ENCODE data around the gene SLC9A4.

The SLC9A4 gene, protein sequence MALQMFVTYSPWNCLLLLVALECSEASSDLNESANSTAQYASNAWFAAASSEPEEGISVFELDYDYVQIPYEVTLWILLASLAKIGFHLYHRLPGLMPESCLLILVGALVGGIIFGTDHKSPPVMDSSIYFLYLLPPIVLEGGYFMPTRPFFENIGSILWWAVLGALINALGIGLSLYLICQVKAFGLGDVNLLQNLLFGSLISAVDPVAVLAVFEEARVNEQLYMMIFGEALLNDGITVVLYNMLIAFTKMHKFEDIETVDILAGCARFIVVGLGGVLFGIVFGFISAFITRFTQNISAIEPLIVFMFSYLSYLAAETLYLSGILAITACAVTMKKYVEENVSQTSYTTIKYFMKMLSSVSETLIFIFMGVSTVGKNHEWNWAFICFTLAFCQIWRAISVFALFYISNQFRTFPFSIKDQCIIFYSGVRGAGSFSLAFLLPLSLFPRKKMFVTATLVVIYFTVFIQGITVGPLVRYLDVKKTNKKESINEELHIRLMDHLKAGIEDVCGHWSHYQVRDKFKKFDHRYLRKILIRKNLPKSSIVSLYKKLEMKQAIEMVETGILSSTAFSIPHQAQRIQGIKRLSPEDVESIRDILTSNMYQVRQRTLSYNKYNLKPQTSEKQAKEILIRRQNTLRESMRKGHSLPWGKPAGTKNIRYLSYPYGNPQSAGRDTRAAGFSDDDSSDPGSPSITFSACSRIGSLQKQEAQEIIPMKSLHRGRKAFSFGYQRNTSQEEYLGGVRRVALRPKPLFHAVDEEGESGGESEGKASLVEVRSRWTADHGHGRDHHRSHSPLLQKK

DNA sequence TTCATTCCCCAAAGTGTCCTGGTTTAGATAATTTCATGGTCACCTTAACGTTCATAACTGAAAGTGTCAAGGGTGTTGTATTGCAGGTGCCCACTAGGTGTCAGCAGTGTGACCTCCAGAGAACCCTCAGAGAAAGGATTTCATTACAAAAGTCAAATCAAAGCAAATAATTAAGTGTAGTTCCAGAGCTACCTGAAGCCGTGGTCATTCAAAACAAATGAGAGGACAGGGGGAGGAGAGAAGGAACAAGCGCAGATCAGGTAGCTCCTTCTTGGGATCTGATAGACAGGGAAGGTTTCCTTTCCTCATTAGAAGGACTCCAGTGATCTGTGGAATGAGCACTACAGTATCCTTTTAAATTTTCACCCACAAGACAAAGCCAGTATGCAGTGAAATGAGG, at the start of gene SLC9A4:
TSS of gene SLC9A4 (plus strand) at position 207 of the 400 bp plus-strand sequence. CDS start 534 bp downstream, outside the sequence.
- DNase-seq: peak; percentile 64

DNA sequence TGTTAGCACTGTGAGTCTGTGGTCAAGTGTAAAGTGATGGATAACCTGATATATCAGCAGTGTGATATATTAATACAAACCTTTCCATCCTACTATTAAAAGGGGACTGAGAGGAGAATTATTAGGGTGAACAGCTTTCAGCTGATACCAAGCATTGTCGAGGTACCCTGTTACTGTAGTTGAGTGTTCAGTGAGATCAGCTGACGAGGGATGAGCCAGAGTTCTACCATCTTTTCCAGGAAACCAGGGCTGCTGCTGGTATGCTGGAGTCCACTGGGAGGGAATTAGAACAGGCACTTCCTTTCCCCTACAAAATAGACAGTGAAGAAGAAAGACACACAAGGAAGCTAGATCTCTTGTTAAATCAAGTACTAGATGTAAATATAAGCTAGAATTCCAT, 49.7 kb upstream of the SLC9A4 start:
- DNase-seq: no peak

DNA sequence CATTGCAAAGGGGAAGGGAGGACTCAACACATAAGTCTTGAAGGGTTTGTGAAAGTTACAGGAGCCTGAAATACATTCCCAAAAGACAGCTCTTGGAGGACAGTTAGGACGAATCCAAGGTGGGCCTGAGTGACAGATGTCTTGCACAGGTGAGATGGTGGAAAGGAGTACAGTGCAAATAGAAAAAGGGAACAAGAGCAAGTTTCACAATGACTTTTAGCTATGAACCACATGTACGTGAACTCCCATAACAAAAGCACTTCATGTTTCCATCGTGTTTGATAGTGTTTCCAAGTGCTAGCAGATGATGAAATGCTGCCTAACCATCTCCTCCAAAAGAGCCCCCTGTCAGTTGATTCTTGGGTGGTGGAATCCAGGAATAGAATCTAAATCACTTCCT, 48.3 kb upstream of the SLC9A4 start:
- DNase-seq: no peak

DNA sequence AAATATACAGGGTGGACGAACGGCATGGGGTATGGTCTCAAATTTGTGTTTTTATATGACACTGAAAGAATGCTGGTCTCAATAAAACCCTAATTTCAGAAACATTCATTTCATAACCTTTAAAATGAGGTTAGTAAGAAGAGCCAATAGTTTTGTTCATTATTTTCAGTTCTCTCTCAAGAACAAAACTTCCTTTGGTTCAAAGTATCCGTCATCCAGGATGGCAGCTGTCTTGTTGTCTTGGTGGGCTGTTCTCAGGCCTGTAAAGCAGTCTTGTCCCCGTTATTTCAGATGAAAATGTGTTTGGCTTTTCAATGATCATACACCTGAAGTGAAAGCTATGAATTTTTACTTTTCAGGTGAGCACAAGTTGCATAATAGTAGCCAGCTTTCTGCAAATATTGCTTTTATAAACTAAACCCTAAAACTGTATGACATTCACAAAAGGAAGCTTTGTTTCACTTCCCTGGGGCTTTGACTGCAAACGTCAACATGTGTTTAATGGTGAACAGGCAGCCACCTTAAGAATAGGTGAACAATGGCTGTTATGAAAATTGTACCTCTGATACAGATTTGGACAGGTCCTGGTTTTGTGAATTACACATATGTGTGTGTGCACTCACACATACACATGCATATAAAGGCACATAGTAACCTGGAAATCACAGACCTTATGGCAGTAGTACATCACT, 47.4 kb upstream of the SLC9A4 start:
- DNase-seq: no peak

DNA sequence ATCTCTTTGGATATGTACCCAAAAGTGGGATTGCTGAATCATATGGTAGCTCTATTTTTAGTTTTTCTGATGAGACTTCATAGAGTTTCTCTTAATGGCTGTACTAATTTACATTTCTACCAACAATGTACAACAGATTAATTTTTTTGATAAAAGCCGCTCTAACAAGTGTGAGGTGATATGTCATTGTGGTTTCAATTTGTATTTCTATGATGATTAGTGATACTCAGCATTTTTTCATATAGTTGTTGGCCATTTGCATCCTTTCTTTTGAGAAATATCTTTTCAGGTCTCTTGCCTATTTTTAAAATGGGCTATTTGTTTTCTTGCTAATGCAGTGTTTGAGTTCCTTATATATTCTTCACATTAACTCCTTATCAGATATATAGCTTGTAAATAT, 45.8 kb upstream of the SLC9A4 start:
- no peak for DNase-seq

DNA sequence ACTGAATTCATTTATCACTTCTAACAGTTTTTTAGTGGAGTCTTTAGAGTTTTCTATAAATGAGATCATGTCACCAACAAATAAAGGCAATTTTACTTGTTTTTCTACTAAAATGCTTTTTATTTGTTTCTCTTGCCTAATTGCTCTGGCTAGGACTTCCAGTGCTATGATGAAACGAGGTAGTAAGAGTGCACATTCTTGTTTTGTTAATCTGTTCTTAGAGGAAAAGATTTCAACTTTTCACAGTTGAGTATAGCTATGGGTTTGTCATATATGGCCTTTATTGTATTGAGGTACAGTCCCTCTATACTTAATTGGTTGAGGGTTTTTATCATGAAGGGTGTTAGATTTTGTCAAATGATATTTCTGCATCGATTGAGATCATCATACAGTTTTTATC, 44.5 kb upstream of the SLC9A4 start:
- DNase-seq: no peak

DNA sequence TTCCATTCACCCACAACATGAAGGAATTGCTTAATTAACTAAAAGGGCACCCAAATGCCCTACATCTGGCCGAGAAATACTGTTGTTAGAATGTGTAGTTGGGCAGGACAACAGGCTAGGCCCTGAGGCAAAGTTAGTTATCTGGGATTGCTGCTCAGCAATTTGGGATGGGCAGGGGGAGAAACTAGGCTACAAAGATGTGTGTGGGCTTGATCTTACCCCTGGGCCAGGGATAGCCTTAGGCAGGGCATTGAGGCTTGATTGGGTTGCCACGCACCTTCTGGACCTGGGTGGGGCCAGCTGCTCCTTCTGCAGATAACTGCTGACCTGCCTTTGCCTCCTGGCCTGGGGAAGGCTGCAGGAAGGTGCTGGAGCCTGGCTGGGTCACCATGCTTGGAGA, 40.6 kb upstream of the SLC9A4 start:
- no peak for DNase-seq

DNA sequence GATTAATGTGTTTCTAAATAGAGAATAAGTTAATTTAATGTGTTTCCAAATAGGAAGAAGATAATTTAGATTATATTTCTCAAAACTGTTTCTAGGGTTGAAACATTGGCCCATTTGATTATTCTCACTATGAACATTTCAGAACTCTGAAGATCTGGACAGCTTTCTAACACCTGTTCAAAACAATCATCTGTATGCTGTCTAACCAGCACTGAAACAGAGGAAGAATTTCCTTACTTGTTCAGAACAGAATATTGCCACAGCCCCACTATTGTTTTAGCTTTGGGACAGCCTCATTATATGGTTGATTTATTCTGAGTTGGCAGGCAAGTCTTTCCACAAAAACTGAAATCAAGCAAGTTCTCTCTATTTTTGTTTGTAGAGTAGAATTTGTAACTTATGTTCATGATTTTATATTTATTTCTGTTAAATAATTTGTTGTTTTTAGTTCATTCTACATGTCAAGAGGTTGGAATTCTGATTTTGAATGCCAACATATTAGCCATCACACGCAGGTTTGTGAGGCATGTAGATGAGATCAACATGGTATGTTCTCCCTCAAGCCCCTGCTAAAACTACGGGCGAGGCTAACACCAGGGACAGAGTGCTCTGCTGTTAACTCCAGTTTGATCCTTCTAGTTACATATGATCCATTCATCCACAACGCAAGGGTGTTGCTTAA, 38.9 kb upstream of the SLC9A4 start:
- no peak for DNase-seq

DNA sequence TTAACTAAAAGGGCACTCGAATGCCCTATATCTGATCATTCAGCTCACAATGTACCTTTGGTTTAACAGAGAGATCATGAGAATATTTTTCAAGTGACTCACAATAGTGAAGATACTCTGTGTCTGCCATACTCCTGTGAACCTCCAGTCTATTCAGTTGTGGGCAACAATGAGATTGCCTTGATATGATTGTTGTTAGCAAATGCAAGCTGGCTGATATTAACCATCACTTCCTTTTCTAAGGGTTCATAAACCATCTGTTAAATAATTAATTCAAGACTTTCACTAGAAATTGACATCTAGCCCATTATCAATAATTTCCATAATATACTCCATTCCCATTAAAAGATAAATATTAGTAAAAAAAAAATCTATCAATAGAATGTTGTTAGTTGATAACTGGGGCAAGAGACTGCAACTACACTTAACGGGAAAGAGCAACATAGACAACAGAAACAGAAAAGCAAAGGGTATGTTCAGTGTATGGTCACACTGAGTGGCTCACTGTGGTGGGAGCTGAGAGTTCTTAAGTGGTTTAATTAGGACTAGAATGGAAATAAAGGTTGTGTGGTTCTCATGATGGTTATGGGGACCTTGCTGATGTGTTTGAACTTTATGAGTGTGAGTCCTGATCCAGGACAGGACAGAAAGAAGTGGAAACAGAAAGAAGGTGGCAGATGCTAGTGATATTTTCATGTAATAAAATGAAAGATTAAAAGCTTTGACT, 38.2 kb upstream of the SLC9A4 start:
- no peak for DNase-seq

DNA sequence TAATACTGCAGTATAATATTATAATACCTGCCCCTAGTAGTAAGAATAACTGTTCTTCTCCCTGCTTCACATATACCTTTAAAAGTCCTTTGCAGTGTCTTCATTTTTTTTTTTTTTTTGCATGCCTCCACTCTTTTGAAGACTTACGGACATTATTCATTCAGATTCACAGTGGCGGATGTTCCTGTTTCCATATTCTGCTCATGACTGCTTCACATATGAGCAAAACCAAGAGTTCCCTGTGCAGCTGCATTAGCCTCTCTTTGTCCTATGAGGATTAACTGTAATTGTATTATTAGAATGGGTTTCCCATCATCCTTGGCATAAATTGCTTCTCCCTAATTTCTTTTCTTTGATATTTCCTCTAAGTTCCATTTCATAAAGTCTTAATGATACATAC, 37.3 kb upstream of the SLC9A4 start:
- no peak for DNase-seq

DNA sequence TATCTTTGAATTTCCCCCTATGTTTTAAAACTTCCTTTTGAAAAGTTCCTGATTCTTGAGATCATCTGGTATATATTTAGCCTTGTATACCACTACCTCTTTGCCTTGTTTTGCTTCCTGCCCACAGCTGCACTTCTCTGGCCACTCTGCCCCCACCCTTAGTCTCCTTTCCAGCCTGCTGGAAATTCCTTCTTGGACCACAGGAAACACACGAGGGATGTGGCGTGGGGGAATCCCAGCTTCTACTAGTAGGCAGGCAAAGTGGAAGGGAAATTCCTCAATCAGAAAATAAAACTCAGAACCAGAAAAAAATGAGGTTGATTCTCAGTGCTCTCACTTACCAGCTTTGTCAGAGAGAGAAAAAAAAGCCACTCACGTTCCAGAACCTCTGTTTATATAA, 36.7 kb upstream of the SLC9A4 start:
- DNase-seq: peak; percentile 23

DNA sequence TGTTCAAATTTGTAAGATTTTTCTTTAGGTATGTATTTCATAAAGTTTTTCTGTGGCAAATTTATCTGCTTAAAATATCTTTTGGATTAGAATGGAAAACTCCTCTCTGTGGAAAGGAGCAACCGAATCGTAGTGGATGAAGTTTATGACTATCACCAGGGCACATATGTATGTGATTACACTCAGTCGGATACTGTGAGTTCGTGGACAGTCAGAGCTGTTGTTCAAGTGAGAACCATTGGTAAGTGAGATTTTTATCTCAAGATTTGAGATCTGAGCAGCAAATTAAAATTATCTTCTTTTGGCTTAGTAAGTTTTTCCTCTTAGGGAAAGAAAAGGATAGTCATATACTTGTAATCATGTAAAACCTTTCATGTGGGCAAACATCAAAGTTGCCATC, 35.9 kb upstream of the SLC9A4 start:
- no peak for DNase-seq

DNA sequence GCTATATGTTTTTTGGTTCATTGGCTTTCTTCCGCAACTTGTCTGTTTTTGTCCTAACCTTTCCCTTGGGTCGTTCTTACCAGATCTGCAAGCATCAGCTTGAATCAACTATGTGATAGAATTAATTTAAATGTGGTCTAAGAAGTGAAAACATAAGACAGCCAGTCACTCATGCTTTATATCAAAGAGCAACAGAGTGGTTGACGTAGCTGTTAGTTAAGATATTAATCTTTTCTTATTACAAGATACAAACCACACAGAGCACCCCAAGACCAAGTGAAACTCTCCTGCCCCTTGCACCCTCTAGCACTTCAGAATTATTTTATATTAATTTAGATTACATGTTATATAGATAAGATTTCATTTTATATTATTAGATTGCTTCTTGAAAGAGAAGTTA, 34.9 kb upstream of the SLC9A4 start:
- DNase-seq: no peak

DNA sequence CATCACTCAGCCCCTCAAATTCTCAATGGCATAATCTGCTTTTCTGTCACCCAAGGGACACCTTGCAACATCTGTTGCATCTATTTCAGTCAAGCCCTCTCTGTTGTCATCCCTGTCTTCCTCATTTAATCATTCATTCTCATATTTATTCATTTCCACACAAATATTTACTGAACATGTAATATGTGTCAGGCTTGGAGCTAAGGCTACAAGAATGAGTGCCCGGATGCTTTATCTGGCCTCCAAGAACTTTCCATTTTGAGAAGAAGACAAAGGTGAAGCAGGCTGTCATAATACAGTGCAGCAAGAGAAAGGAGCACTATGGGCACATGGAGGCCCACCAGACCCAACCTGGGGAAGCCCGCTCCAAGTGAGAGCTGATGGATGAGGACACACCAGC, 34.4 kb upstream of the SLC9A4 start:
- DNase-seq: no peak

DNA sequence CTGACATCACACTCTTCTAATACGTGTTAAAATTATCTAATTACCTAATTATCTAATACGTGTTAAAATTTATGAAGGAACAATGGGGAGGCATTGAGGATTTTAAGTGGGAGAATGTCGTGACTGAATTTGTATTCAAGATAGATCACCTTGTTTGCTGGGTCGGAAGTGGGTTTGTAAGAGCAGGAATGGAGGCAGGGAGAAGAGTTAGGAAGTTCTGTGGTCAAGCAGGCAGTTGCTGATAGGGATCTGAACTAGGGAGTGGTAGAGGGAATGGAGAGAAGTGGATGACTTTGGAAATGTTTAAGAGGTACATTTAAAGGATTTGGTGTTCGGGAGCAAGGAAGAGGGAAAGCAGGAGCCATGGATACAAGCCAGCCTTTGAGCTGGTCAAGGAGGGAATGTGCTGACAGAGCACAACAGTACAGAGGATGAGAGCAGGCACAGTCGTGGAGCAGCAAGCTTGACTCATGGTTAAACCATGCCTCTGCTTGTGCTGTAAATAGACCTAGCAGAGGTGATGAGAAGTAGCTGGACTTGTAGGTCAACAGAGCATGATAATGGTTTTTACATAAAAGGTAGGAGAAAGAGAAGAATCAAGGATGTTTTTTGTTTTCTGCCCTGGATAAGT, 33.8 kb upstream of the SLC9A4 start:
- no peak for DNase-seq

DNA sequence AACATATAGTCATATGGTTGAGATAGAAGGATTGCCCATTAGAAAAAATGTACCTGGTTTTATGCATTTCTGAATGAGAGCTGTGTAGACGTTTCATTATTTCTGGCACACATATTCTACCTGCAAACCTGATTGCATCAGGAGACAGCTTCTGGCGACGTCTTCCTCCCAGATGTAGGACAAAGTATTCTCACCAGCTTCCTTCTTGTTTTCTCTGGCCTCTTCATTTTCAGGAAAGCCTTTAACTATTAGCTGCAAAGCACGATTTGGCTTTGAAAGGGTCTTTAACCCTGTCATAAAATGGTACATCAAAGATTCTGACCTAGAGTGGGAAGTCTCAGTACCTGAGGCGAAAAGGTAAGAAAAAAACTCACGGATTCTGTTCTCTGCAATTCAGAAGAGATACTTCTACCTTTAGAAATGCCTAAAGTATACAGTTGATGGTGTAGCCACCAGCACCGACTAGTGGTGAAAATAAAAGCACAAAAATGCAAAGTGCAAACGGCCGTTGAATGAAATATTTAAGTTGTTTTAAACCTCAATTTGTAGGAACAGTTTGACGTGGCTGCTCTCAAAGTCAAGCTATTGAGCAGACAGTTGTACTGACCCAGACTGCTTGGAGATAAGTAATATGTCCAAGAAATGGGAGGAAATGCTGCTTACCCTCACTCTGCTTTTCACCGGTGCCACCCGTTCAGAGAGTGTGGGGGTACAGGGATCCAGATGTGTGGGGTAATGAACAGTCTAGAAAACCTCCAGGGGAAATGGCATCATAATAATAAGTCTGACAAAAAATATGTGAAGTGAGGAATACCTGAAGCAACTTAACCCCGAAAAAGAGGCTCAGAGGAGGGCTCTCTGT, 29.8 kb upstream of the SLC9A4 start:
- peak; percentile 47 for DNase-seq

DNA sequence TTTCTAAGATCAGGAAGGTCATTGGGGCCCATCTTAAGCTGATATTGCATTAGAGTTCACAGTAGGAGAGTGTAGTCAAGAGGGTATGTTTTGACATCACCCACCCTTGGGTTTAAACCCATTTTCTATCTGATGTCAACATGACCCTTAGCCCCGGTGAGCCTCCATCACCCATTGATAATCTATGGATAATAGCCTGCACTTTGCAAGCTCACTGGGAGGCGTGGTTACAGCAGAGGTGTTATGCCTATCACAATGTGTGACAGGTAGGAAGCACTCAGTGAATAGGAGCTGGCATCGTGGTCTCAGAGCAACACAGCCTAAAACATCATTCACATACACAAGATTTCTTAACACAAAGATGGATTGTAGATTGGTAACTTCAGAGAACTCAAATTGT, 28.8 kb upstream of the SLC9A4 start:
- no peak for DNase-seq

DNA sequence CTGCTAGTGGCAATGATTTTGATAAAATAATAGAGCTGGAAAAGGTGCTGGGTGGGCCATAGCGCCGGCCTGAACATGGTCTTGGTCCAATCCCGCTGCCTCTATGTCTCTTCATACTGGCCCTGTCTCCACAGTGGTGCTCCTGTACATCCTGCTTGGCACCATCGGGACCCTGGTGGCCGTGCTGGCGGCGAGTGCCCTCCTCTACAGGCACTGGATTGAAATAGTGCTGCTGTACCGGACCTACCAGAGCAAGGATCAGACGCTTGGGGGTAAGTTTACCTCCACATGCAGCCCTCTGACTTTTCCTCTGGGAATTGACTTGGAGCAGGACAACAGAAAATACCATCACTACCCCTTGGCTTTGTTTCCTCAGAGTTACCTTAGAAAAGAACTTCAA, 26.1 kb upstream of the SLC9A4 start:
- DNase-seq: no peak

DNA sequence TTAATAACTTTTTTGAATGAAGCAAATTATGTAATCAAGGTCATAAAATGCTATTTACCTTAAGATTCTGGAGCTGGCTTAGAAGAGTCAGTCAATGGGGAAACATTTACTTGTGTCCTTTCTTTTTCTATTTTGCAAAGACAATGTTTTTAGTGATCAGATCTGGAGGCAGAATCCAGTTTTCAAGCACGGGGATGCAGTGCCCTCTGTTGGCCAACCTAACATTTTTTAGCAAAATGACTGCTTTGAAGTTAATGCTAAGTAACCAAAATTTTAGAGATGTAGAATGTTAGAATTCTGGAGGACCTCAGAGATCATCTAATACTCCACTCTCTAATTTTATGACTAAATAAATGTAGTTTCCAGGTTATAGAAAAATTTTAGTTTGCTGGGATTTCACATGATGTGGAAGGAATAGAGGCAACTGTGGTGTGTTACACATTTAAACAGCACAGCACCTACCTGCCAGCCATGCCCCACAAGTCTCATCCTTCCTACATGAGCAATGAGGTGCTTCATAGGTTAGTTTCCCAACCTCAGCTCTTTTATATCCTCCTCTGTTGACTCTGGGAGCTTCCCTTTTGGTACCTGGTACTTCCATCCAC, 23.6 kb upstream of the SLC9A4 start:
- peak; percentile 73 for DNase-seq

DNA sequence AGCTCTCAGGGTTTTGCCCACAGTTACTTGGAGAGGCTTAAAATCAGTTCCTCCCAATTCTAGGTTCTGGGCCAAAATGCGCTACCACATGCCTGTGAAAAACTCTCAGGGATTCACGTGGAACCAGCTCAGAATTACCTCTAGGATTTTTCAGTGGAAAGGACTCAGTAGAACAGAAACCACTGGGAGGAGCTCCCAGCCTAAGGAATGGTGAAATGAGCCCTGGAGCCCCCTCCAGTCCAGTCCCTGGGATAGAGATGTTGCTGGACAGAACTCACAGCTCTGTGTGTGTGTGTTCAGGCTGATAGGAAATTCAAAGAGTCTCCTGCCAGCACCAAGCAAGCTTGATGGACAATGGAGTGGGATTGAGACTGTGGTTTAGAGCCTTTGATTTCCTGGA, 21.1 kb upstream of the SLC9A4 start:
- DNase-seq: no peak

DNA sequence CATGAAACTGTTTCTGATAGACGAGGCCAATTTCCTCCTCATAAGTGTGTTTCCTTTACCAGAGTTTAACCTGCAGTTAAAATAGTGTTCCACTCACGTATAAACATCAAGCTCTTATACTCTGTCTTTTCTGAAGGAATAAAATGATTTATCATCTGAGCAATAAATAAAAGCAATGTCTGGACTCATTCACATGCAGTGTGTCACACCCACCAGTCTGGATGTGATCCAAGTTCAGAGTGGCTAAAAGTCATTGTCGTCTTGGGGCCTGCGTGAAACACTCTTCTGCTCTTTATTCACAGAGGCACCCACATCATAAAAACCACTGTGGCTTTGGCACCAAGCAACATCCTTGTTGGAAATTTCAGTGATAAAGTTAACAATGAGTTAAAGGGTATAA, 19.5 kb upstream of the SLC9A4 start:
- no peak for DNase-seq

Data from activated naive CD4-positive, alpha-beta T cell treated with Interleukin-2 at 50 U/mL for 16 hours (primary cell).